OCI-LY7 (cell line): ENCODE data around the gene NTHL1. TPM values are rescaled to one million over a fixed set of nuclear protein-coding genes. Genes with fewer than 3 reads are reported as not detected.

Experiments used
- BruUV-seq: library from RNA; stranded (reverse); fragments of 400-500 nt; replicated peaks from 2 replicates; lab custom pipeline; 2021; lab: Mats Ljungman, UMichigan
- CTCF ChIA-PET: fragments of 300-600 bp; sonication (Branson Sonifier 250); formaldehyde crosslinking; loops from one replicate; lab custom pipeline; 2022; ENCODE audit warnings: antibody characterized with exemption; ENCODE audit not compliant: unreplicated experiment; lab: Charles Lee
- POLR2A ChIA-PET: fragments of 300-600 bp; sonication (Branson Sonifier 250); formaldehyde crosslinking; loops from one replicate; lab custom pipeline; 2022; ENCODE audit warnings: antibody characterized with exemption; lab: Charles Lee
- DNase-seq: peaks from one replicate; pipeline ENCODE4 v3.0.0-alpha.2; 2015; ENCODE audit warnings: low spot score
- H2AFZ ChIP-seq: fragments of 200-600 bp; sonication (generic), shearing (Covaris generic); 2 replicates; pipeline ENCODE4 v1.6.1; 2014; ENCODE audit warnings: mild to moderate bottlenecking, antibody characterized with exemption, low read length, moderate library complexity
- H3K27ac ChIP-seq: fragments of 200-600 bp; sonication (generic); 2 replicates; pipeline ENCODE4 v1.5.1; 2014; ENCODE audit warnings: mixed run types, low read depth, mild to moderate bottlenecking, moderate library complexity, low read length, inconsistent platforms; ENCODE audit not compliant: poor library complexity, severe bottlenecking
- H3K36me3 ChIP-seq: fragments of 200-600 bp; sonication (generic); 2 replicates; pipeline ENCODE4 v1.6.1; 2014; ENCODE audit warnings: mild to moderate bottlenecking, antibody characterized with exemption, low read length, moderate library complexity, mixed read lengths; ENCODE audit not compliant: insufficient read depth
- H3K4me1 ChIP-seq: fragments of 200-600 bp; sonication (generic); 2 replicates; pipeline ENCODE4 v1.5.1; 2014; ENCODE audit warnings: mild to moderate bottlenecking, low read length; ENCODE audit not compliant: insufficient read depth, poor library complexity, severe bottlenecking
- H3K4me2 ChIP-seq: fragments of 200-600 bp; sonication (generic); 2 replicates; pipeline ENCODE4 v1.6.1; 2014; ENCODE audit warnings: mild to moderate bottlenecking, low read length
- H3K4me3 ChIP-seq: fragments of 200-600 bp; sonication (generic); 2 replicates; pipeline ENCODE4 v1.5.1; 2014; ENCODE audit warnings: mild to moderate bottlenecking, low read depth, low read length; ENCODE audit not compliant: poor library complexity, severe bottlenecking
- H3K79me2 ChIP-seq: fragments of 200-600 bp; sonication (generic); 2 replicates; pipeline ENCODE4 v1.6.1; 2016; ENCODE audit warnings: low read depth, mild to moderate bottlenecking, low read length, moderate library complexity, mixed read lengths; ENCODE audit not compliant: insufficient read depth
- H3K9me2 ChIP-seq: fragments of 200-600 bp; sonication (generic); 2 replicates; pipeline ENCODE4 v1.6.1; 2016; ENCODE audit warnings: mild to moderate bottlenecking, low read length, mixed read lengths; ENCODE audit not compliant: insufficient read depth
- H3K9me3 ChIP-seq: fragments of 200-600 bp; sonication (generic); 2 replicates; pipeline ENCODE4 v1.6.1; 2014; ENCODE audit warnings: mild to moderate bottlenecking, mixed run types, low read length, mixed read lengths
- H4K20me1 ChIP-seq: fragments of 200-600 bp; sonication (generic); 2 replicates; pipeline ENCODE4 v1.6.1; 2014; ENCODE audit warnings: mild to moderate bottlenecking, antibody characterized with exemption, low read length, moderate library complexity, mixed read lengths; ENCODE audit not compliant: insufficient read depth
- EZH2phosphoT487 ChIP-seq: fragments of 200-600 bp; sonication (generic); IDR thresholded peaks from 2 replicates; pipeline ENCODE4 v1.6.1; 2018; ENCODE audit warnings: low read depth, borderline replicate concordance, mild to moderate bottlenecking, mixed run types, antibody characterized with exemption, low read length, moderate library complexity, mixed read lengths
- intact Hi-C: fragments of 100-400 bp; cut with micrococcal nuclease; formaldehyde crosslinking; loops from one replicate; pipeline ENCODE4 v1.10.0; 2022; ENCODE audit not compliant: unreplicated experiment
- total RNA-seq, 2 experiments: library from RNA; depleted of rRNA in 1 of 2; stranded (reverse); fragments of >200 nt in 1 of 2; shearing (Covaris generic) in 1 of 2; gene quantifications; 2 replicates each; pipeline ENCODE4 v1.2.3, GENCODE V29; 2014 to 2022
- TF ChIP-seq, protein P1 (sequence below): fragments of 200-600 bp; sonication (generic); conservative IDR thresholded peaks from 2 replicates; pipeline ENCODE4 v1.5.1; 2014; ENCODE audit warnings: mild to moderate bottlenecking, antibody characterized with exemption, low read length, moderate library complexity, mixed read lengths

Gene NTHL1
- total RNA-seq, 2 experiments from 2014 or later = 51.5 to 56.2 TPM

DNA sequence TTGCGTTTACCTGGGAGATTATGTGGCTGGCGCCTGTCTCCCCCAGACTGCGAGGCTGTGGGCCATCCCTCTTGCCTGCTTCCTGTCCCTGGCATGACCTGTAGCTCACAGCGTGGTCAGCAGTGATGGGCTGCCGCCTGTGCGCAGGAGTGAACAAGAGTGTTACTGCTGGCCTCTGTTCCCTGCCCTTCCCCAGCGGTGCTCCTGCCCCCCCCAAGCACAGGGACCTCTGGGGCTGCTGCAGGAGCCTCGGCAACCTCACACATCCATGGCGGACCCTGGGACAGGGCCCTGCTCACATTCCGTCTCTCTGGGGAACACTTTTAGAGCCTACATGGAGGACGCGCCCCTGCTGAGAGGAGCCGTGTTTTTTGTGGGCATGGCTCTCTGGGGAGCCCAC lies 10.8 kb upstream of the NTHL1 start:
- Histone ChIP-seq H2AFZ (no peak overlapping the region), H3K9me2 (no peaks in the 10 kb centered on the region), H3K27ac (no peak overlapping the region), H3K4me1 (no peaks in the 10 kb centered on the region), H3K36me3 (peaks cover 34% of the 10 kb centered on the region; the same call in 1 of the 2 replicates), H3K4me2 (no peak overlapping the region), H3K79me2 (no peaks in the 10 kb centered on the region), H3K4me3 (no peak overlapping the region), H4K20me1 (no peaks in the 10 kb centered on the region), H3K9me3 (no peaks in the 10 kb centered on the region)
- TF ChIP-seq, protein P1, sequence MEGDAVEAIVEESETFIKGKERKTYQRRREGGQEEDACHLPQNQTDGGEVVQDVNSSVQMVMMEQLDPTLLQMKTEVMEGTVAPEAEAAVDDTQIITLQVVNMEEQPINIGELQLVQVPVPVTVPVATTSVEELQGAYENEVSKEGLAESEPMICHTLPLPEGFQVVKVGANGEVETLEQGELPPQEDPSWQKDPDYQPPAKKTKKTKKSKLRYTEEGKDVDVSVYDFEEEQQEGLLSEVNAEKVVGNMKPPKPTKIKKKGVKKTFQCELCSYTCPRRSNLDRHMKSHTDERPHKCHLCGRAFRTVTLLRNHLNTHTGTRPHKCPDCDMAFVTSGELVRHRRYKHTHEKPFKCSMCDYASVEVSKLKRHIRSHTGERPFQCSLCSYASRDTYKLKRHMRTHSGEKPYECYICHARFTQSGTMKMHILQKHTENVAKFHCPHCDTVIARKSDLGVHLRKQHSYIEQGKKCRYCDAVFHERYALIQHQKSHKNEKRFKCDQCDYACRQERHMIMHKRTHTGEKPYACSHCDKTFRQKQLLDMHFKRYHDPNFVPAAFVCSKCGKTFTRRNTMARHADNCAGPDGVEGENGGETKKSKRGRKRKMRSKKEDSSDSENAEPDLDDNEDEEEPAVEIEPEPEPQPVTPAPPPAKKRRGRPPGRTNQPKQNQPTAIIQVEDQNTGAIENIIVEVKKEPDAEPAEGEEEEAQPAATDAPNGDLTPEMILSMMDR = no peak
- no peak for TF ChIP-seq EZH2phosphoT487
- ChIA-PET CTCF (no interaction called here), POLR2A (no interaction called here)
- no TSS peak for BruUV-seq
- no peak for DNase-seq
- intact Hi-C loops = no loop called here

- no peaks in the 10 kb centered on the region for H3K79me2 ChIP-seq
- ChIA-PET POLR2A (interaction anchor here (0.5 kb wide), 1 partner anchor 41 kb away, joined by 3 read pairs; no protein-coding TSS in a partner anchor), CTCF (no interaction called here)
- intact Hi-C loops = no loop called here
- H3K4me3 ChIP-seq = no peak overlapping the region
- H3K36me3 ChIP-seq = peaks cover 41% of the 10 kb centered on the region; the same call in 1 of the 2 replicates
- no peaks in the 10 kb centered on the region for H3K4me1 ChIP-seq
- H4K20me1 ChIP-seq = no peaks in the 10 kb centered on the region
- H3K9me3 ChIP-seq = no peaks in the 10 kb centered on the region
- no peak overlapping the region for H3K27ac ChIP-seq
- DNase-seq = no peak
- no peak overlapping the region for H3K4me2 ChIP-seq
- TF ChIP-seq, protein P1 = no peak
- TF ChIP-seq EZH2phosphoT487 = no peak
- H2AFZ ChIP-seq = no peak overlapping the region
- H3K9me2 ChIP-seq = no peaks in the 10 kb centered on the region
- no TSS peak for BruUV-seq
Observed at GRCh38 chr16:2057438-2057837, 9.8 kb upstream of the NTHL1 start.

GRCh38 chr16:2056681-2057407 lies 9.2 kb upstream of the NTHL1 start:
- intact Hi-C loops = no loop called here
- BruUV-seq = no TSS peak
- H3K9me3 ChIP-seq = no peaks in the 10 kb centered on the region
- H3K9me2 ChIP-seq = no peaks in the 10 kb centered on the region
- DNase-seq = no peak
- TF ChIP-seq, protein P1 = 0 out of 2 replicates have a peak, but pooled peaks have one; percentile 8
- no peak for TF ChIP-seq EZH2phosphoT487
- CTCF ChIA-PET = no interaction called here
- H2AFZ ChIP-seq = no peak overlapping the region
- H3K4me1 ChIP-seq = no peaks in the 10 kb centered on the region
- no peak overlapping the region for H3K4me2 ChIP-seq
- H3K79me2 ChIP-seq = no peaks in the 10 kb centered on the region
- H3K4me3 ChIP-seq = no peak overlapping the region
- POLR2A ChIA-PET = no interaction called here
- peaks cover 45% of the 10 kb centered on the region; the same call in 1 of the 2 replicates for H3K36me3 ChIP-seq
- H4K20me1 ChIP-seq = no peaks in the 10 kb centered on the region
- H3K27ac ChIP-seq = no peak overlapping the region
